Stimulated activated CD4-positive, alpha-beta T cell treated with anti-CD3 and anti-CD28 coated beads, Interleukin-12 subunit alpha, Interleukin-12 subunit beta, amount 100 ng/mL, for 48 hours (primary cell): ENCODE measurements around the gene GKAP1.
"Not testable (repeated sequence)": the region's sequence is repeated elsewhere in the genome, so short reads cannot be mapped to it uniquely, and the experiment has no call there.

Experiments
- DNase-seq, 3 donors: peaks; one replicate each; pipeline ENCODE4 v3.0.0-alpha.2; 2020; ENCODE audit warnings: low read depth in 2 of 3, low spot score in 1 of 3

Gene GKAP1

GRCh38 chr9:83733739-83734138 is 83.8 kb downstream of the GKAP1 start:
- DNase-seq = no peak

- DNase-seq = not testable (repeated sequence)
Observed at GRCh38 chr9:83728591-83729368, 88.8 kb downstream of the GKAP1 start.

- DNase-seq = no peak
Observed at GRCh38 chr9:83724436-83724835, 93.1 kb downstream of the GKAP1 start.

GRCh38 chr9:83722726-83723495 is 94.7 kb downstream of the GKAP1 start:
- no peak for DNase-seq

GRCh38 chr9:83721509-83721908 is 96.1 kb downstream of the GKAP1 start:
- no peak for DNase-seq

- no peak for DNase-seq
Observed at GRCh38 chr9:83715794-83716193, 101.8 kb downstream of the GKAP1 start.

- DNase-seq = no peak
Observed at GRCh38 chr9:83715221-83715620, 102.3 kb downstream of the GKAP1 start.

- DNase-seq = no peak
Observed at GRCh38 chr9:83714329-83714728, 103.2 kb downstream of the GKAP1 start.

GRCh38 chr9:83708515-83709158 is 108.9 kb downstream of the GKAP1 start:
- peak; percentile 13 to 34 (median 20) for DNase-seq

GRCh38 chr9:83707768-83708514 is 109.6 kb downstream of the GKAP1 start, which contains the start of gene UBQLN1:
Gene UBQLN1, minus strand, starts transcription at chr9:83707958. Its CDS starts 279 bp downstream, at chr9:83707679.
- DNase-seq = peak; percentile 79 to 89 (median 88)

GRCh38 chr9:83707518-83707767 is 110.1 kb downstream of the GKAP1 start:
- DNase-seq = peak in 2 of 3 donors; percentile 53 to 68

- DNase-seq = peak; percentile 34 to 55 (median 46)
Observed at GRCh38 chr9:83706676-83707517, 110.7 kb downstream of the GKAP1 start.

- DNase-seq = not testable (repeated sequence)
Observed at GRCh38 chr9:83705219-83705651, 112.3 kb downstream of the GKAP1 start.

- DNase-seq = no peak
Observed at GRCh38 chr9:83701769-83702168, 115.8 kb downstream of the GKAP1 start.

- DNase-seq = no peak
Observed at GRCh38 chr9:83701286-83701685, 116.3 kb downstream of the GKAP1 start.

- no peak for DNase-seq
Observed at GRCh38 chr9:83699615-83700014, 118.0 kb downstream of the GKAP1 start.

GRCh38 chr9:83698976-83699585 is 118.5 kb downstream of the GKAP1 start:
- no peak for DNase-seq

GRCh38 chr9:83691492-83691891 is 126.1 kb downstream of the GKAP1 start:
- DNase-seq = no peak
